Caco-2 (cell line): ENCODE results near the gene STRN. TPM values are rescaled to one million over a fixed set of nuclear protein-coding genes. Genes with fewer than 3 reads are reported as not detected.
"Not testable (repeated sequence)": the region's sequence is repeated elsewhere in the genome, so short reads cannot be mapped to it uniquely, and the experiment has no call there.

Source experiments
- BruUV-seq: library from RNA; stranded (reverse); fragments of 400-500 nt; replicated peaks from 2 replicates; lab custom pipeline; 2021; lab: Mats Ljungman, UMichigan
- CTCF ChIA-PET: fragments of 300-600 bp; sonication (Branson Sonifier 250); formaldehyde crosslinking; loops from one replicate; lab custom pipeline; 2022; ENCODE audit warnings: antibody characterized with exemption; lab: Charles Lee
- POLR2A ChIA-PET: fragments of 300-600 bp; sonication (Branson Sonifier 250); formaldehyde crosslinking; loops from one replicate; lab custom pipeline; 2022; ENCODE audit warnings: antibody characterized with exemption; lab: Charles Lee
- DNase-seq, 2 experiments: peaks; one replicate each; pipeline versions ENCODE4 v3.0.0 to v3.0.0-alpha.2; 2020 to 2022
- H3K27me3 ChIP-seq: replicated peaks from 2 replicates; pipeline ENCODE4 v1.6.0; 2011; ENCODE audit warnings: low read length; ENCODE audit not compliant: control insufficient read depth, insufficient read depth
- H3K36me3 ChIP-seq: 2 replicates; pipeline ENCODE4 v1.5.1; 2011; ENCODE audit warnings: low read length; ENCODE audit not compliant: control insufficient read depth, insufficient read depth
- H3K4me1 ChIP-seq: fragments of 250-450 bp; sonication (Bioruptor Pico); 2 replicates; pipeline ENCODE4 v1.5.1; 2020; ENCODE audit warnings: mild to moderate bottlenecking
- H3K4me3 ChIP-seq: 2 replicates; pipeline ENCODE4 v1.5.1; 2011; ENCODE audit warnings: low read depth, mild to moderate bottlenecking, control low read depth, low read length
- H3K9me3 ChIP-seq: fragments of 250-450 bp; sonication (Bioruptor Pico); 2 replicates; pipeline ENCODE4 v1.5.1; 2020; ENCODE audit warnings: mild to moderate bottlenecking, moderate library complexity
- H3K27ac Mint-ChIP-seq: one replicate; pipeline ENCODE4 v1.8.0; 2022; ENCODE audit warnings: mixed read lengths; ENCODE audit not compliant: unreplicated experiment
- H3K27me3 Mint-ChIP-seq: one replicate; pipeline ENCODE4 v1.8.0; 2022; ENCODE audit warnings: mixed read lengths; ENCODE audit not compliant: insufficient read depth, unreplicated experiment
- H3K36me3 Mint-ChIP-seq: one replicate; pipeline ENCODE4 v1.8.0; 2022; ENCODE audit warnings: mild to moderate bottlenecking, mixed read lengths; ENCODE audit not compliant: insufficient read depth, unreplicated experiment
- H3K4me1 Mint-ChIP-seq: one replicate; pipeline ENCODE4 v1.8.0; 2022; ENCODE audit warnings: low read depth, mixed read lengths; ENCODE audit not compliant: unreplicated experiment
- H3K4me3 Mint-ChIP-seq: one replicate; pipeline ENCODE4 v1.8.0; 2022; ENCODE audit warnings: mild to moderate bottlenecking, moderate library complexity, mixed read lengths; ENCODE audit not compliant: unreplicated experiment
- H3K9me3 Mint-ChIP-seq: one replicate; pipeline ENCODE4 v1.8.0; 2022; ENCODE audit warnings: mixed read lengths; ENCODE audit not compliant: unreplicated experiment
- intact Hi-C: fragments of 100-400 bp; cut with micrococcal nuclease; formaldehyde crosslinking; loops from one replicate; pipeline ENCODE4 v1.10.0; 2022; ENCODE audit not compliant: unreplicated experiment
- total RNA-seq: library from RNA; stranded (reverse); gene quantifications from 2 replicates; pipeline ENCODE4 v1.2.3, GENCODE V29; 2022
- TF ChIP-seq, protein P1 (sequence below), 2 experiments: fragments of 200-600 bp in 1 of 2; IDR thresholded peaks; 1 replicate in 1 of 2; 2 replicates in 1 of 2; pipeline versions ENCODE4 v1.5.1 to v1.8.0; 2011 to 2022; ENCODE audit warnings: antibody characterized with exemption in 1 of 2, control low read depth in 1 of 2, inconsistent platforms in 1 of 2, low read depth in 1 of 2, low read length in 1 of 2, mild to moderate bottlenecking in 1 of 2, moderate library complexity in 1 of 2; ENCODE audit not compliant: insufficient read depth in 1 of 2, severe bottlenecking in 1 of 2, unreplicated experiment in 1 of 2

Gene STRN
- total RNA-seq, 1 experiment from 2014 or later = 36.8 TPM

- ChIA-PET CTCF (no interaction called here), POLR2A (no interaction called here)
- H3K27me3 ChIP-seq = no peaks in the 10 kb centered on the region
- H3K9me3 ChIP-seq = no peaks in the 10 kb centered on the region
- Mint-ChIP-seq H3K4me1 (no peaks in the 10 kb centered on the region), H3K27me3 (no peaks in the 10 kb centered on the region), H3K9me3 (no peaks in the 10 kb centered on the region), H3K4me3 (no peak overlapping the region), H3K27ac (no peak overlapping the region), H3K36me3 (peaks cover 6% of the 10 kb centered on the region)
- DNase-seq = no peak
- no peaks in the 10 kb centered on the region for H3K4me1 ChIP-seq
- intact Hi-C loops = loop anchor here (2.0 kb wide), 1 partner anchor 21 kb away; the partner anchor contains the start of gene STRN
- no TSS peak for BruUV-seq
- no peaks in the 10 kb centered on the region for H3K36me3 ChIP-seq
- H3K4me3 ChIP-seq = no peak overlapping the region
- TF ChIP-seq, protein P1, sequence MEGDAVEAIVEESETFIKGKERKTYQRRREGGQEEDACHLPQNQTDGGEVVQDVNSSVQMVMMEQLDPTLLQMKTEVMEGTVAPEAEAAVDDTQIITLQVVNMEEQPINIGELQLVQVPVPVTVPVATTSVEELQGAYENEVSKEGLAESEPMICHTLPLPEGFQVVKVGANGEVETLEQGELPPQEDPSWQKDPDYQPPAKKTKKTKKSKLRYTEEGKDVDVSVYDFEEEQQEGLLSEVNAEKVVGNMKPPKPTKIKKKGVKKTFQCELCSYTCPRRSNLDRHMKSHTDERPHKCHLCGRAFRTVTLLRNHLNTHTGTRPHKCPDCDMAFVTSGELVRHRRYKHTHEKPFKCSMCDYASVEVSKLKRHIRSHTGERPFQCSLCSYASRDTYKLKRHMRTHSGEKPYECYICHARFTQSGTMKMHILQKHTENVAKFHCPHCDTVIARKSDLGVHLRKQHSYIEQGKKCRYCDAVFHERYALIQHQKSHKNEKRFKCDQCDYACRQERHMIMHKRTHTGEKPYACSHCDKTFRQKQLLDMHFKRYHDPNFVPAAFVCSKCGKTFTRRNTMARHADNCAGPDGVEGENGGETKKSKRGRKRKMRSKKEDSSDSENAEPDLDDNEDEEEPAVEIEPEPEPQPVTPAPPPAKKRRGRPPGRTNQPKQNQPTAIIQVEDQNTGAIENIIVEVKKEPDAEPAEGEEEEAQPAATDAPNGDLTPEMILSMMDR (IDR thresholded peaks at IDR 0.05; ENCODE audit: insufficient read depth in 1 of 2, low read depth in 1 of 2, low read length in 1 of 2, severe bottlenecking in 1 of 2, unreplicated experiment in 1 of 2) = no peak
Observed at GRCh38 chr2:36988008-36988407, 21.7 kb upstream of the STRN start.

- H3K4me1 Mint-ChIP-seq = peaks cover 7% of the 10 kb centered on the region
- BruUV-seq = no TSS peak
- CTCF ChIA-PET = interaction anchor here (0.6 kb wide), 1 partner anchor 234 kb away, joined by 3 read pairs; no protein-coding TSS in a partner anchor
- Histone ChIP-seq H3K36me3 (no peaks in the 10 kb centered on the region), H3K4me3 (no peak overlapping the region), H3K9me3 (no peaks in the 10 kb centered on the region), H3K4me1 (no peaks in the 10 kb centered on the region), H3K27me3 (no peaks in the 10 kb centered on the region)
- DNase-seq = no peak
- H3K27me3 Mint-ChIP-seq = no peaks in the 10 kb centered on the region
- TF ChIP-seq, protein P1 (IDR thresholded peaks at IDR 0.05; ENCODE audit: insufficient read depth in 1 of 2, low read depth in 1 of 2, low read length in 1 of 2, severe bottlenecking in 1 of 2, unreplicated experiment in 1 of 2) = no peak
- no peak overlapping the region for H3K4me3 Mint-ChIP-seq
- H3K36me3 Mint-ChIP-seq = peaks cover 12% of the 10 kb centered on the region
- intact Hi-C loops = no loop called here
- H3K9me3 Mint-ChIP-seq = no peaks in the 10 kb centered on the region
- POLR2A ChIA-PET = interaction anchor here (0.6 kb wide), 1 partner anchor 64 kb away, joined by 5 read pairs; no protein-coding TSS in a partner anchor
- H3K27ac Mint-ChIP-seq = no peak overlapping the region
Observed at GRCh38 chr2:36982467-36982866, 16.1 kb upstream of the STRN start.

DNA sequence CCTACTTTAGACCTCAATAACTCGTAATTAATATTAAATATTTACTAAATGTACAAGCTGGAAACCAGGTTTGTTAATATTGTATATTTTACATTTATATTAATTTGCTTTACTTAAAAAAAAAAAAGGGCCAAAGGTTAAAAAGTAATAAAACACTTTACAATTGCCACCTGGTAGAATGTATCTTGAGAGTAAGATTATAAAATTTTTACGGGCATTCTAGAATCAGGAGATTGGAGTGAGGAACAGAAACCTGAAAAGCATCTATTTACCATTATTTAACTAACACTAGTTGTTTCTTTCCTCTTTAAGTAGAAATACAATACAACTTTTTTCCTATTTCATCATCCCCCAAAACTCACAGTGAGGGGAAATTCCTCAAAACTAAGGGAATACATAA is 15.6 kb upstream of the STRN start:
- no peaks in the 10 kb centered on the region for H3K27me3 Mint-ChIP-seq
- peaks cover 12% of the 10 kb centered on the region for H3K36me3 Mint-ChIP-seq
- no peaks in the 10 kb centered on the region for H3K9me3 Mint-ChIP-seq
- Histone ChIP-seq H3K27me3 (no peaks in the 10 kb centered on the region), H3K4me3 (no peak overlapping the region), H3K36me3 (no peaks in the 10 kb centered on the region), H3K4me1 (no peaks in the 10 kb centered on the region), H3K9me3 (no peaks in the 10 kb centered on the region)
- ChIA-PET CTCF (interaction anchor here (0.6 kb wide), 1 partner anchor 233 kb away, joined by 3 read pairs; no protein-coding TSS in a partner anchor), POLR2A (interaction anchor here (0.6 kb wide), 1 partner anchor 64 kb away, joined by 5 read pairs; no protein-coding TSS in a partner anchor)
- intact Hi-C loops = no loop called here
- no peak overlapping the region for H3K4me3 Mint-ChIP-seq
- H3K4me1 Mint-ChIP-seq = peaks cover 7% of the 10 kb centered on the region
- TF ChIP-seq, protein P1 (IDR thresholded peaks at IDR 0.05; ENCODE audit: insufficient read depth in 1 of 2, low read depth in 1 of 2, low read length in 1 of 2, severe bottlenecking in 1 of 2, unreplicated experiment in 1 of 2) = no peak
- no TSS peak for BruUV-seq
- no peak for DNase-seq
- no peak overlapping the region for H3K27ac Mint-ChIP-seq

- POLR2A ChIA-PET, DNase-seq, H3K27me3 ChIP-seq, H3K4me1 ChIP-seq, intact Hi-C loops, H3K4me3 ChIP-seq, CTCF ChIA-PET, H3K9me3 Mint-ChIP-seq, H3K27me3 Mint-ChIP-seq, H3K27ac Mint-ChIP-seq, H3K4me3 Mint-ChIP-seq, H3K9me3 ChIP-seq, BruUV-seq, H3K36me3 ChIP-seq, H3K4me1 Mint-ChIP-seq: not testable (repeated sequence)
- H3K36me3 Mint-ChIP-seq = peaks cover 12% of the 10 kb centered on the region
Observed at GRCh38 chr2:36979007-36979406, 12.7 kb upstream of the STRN start.
